Mucosa of rectum (tissue), 2 donors: ENCODE data around the gene ANTXR1.

Experiments used
- H3K27ac ChIP-seq, 2 donors: one replicate each; pipeline ENCODE4 v1.7.0; 2013; ENCODE audit warnings: inconsistent platforms in 2 of 2, low read depth in 2 of 2, low read length in 2 of 2
- H3K27me3 ChIP-seq, 2 donors: one replicate each; pipeline ENCODE4 v1.7.0; 2013; ENCODE audit warnings: low read length in 2 of 2; ENCODE audit not compliant: control insufficient read depth in 2 of 2, insufficient read depth in 2 of 2
- H3K36me3 ChIP-seq, 2 donors: one replicate each; pipeline ENCODE4 v1.7.0; 2013; ENCODE audit warnings: low read length in 2 of 2; ENCODE audit not compliant: control insufficient read depth in 2 of 2, insufficient read depth in 2 of 2
- H3K4me1 ChIP-seq, 2 donors: one replicate each; pipeline ENCODE4 v1.7.0; 2013; ENCODE audit warnings: low read length in 2 of 2, mild to moderate bottlenecking in 1 of 2; ENCODE audit not compliant: control insufficient read depth in 2 of 2, insufficient read depth in 2 of 2
- H3K4me3 ChIP-seq, 2 donors: one replicate each; pipeline ENCODE4 v1.7.0; 2013; ENCODE audit warnings: low read length in 2 of 2
- H3K9ac ChIP-seq, 2 donors: one replicate each; pipeline ENCODE4 v1.7.0; 2013; ENCODE audit warnings: low read length in 2 of 2, low read depth in 1 of 2, mild to moderate bottlenecking in 1 of 2
- H3K9me3 ChIP-seq, 2 donors: one replicate each; pipeline ENCODE4 v1.7.0; 2013; ENCODE audit warnings: low read length in 2 of 2; ENCODE audit not compliant: control insufficient read depth in 2 of 2
- donor health status: healthy.
- donor health status: Normal muscosa, but diverticular disease.

The ANTXR1 gene

GRCh38 chr2:69185807-69186206 lies 172.8 kb downstream of the ANTXR1 start:
- Histone ChIP-seq H3K9ac (no peak overlapping the region), H3K4me3 (no peak overlapping the region), H3K27me3 (no peaks in the 10 kb centered on the region), H3K9me3 (no peaks in the 10 kb centered on the region), H3K27ac (peak overlapping the region in 1 of 2 donors; percentile 15), H3K36me3 (peaks cover 3 to 4% of the 10 kb centered on the region in 2 donors), H3K4me1 (peaks cover 7 to 21% of the 10 kb centered on the region in 2 donors)

DNA sequence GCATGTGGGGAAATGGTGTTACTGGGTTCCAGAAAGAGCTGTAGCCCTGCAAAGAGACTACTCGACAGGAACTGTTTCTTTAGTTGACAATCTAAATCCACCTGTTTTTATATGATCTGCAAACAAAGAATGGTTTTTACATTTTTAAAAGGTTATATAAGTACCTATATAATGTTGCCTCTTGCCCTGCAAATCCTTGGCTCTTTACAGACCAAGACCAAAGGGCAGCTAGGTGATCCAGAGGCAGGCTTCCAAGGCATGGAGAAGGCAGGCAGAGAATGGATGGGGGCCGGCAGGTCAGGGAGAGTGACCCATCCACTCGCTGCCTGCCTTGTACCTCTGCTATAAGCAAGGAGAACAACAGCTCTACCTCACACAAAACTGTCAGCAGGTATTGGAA lies 173.6 kb downstream of the ANTXR1 start:
- no peaks in the 10 kb centered on the region for H3K9me3 ChIP-seq
- H3K36me3 ChIP-seq: peaks cover 3 to 4% of the 10 kb centered on the region in 2 donors

DNA sequence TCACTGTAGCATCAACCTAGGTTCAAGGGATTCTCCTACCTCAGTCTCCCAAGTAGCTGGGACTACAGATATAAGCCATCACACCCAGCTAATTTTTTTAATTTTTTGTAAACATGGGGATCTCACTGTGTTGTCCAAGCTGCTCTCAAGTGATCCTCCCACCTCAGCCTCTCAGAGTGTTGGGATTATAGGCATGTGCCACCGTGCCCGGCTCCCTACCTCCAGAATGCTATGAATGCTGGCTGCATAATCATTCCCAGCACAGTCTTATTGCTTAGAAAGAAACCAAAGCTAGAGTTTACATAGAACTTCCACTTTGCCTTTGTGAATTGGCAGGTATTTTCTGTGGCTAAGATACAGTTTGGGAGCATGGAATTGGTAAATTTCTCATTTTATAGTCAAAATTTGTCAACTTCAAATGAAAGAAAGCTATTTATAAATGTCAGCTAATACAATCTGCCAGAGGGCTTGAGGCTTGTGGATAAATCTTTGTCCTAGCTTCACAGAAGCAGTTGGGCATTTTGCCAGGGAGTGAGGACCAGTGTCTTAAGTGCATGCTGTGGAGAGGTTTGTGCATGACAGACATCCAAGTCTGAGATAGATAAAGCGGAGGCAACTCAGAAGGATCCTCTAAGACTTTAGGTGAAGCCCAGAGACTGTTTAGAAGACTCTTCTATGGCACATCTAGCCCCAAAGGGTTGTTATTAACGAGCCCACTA lies 175.4 kb downstream of the ANTXR1 start:
- H3K4me3 ChIP-seq: no peak overlapping the region
- no peak overlapping the region for H3K27ac ChIP-seq
- no peak overlapping the region for H3K9ac ChIP-seq
- no peaks in the 10 kb centered on the region for H3K9me3 ChIP-seq
- H3K27me3 ChIP-seq: no peaks in the 10 kb centered on the region
- H3K36me3 ChIP-seq: peaks cover 0 to 8% of the 10 kb centered on the region in 2 donors
- H3K4me1 ChIP-seq: peaks cover 7 to 25% of the 10 kb centered on the region in 2 donors

More for the DNA sequence above, 173.6 kb downstream of the ANTXR1 start:
- H3K27me3 ChIP-seq: no peaks in the 10 kb centered on the region
- H3K9ac ChIP-seq: no peak overlapping the region
- H3K27ac ChIP-seq: peak overlapping the region in 1 of 2 donors; percentile 15
- peak overlapping the region; percentile 23 to 24 for H3K4me3 ChIP-seq
- peaks cover 7 to 21% of the 10 kb centered on the region in 2 donors for H3K4me1 ChIP-seq

GRCh38 chr2:69190743-69191404 lies 177.9 kb downstream of the ANTXR1 start:
- H3K4me3 ChIP-seq: no peak overlapping the region
- H3K4me1 ChIP-seq: peaks cover 7 to 18% of the 10 kb centered on the region in 2 donors
- H3K27ac ChIP-seq: no peak overlapping the region
- peaks cover 0 to 4% of the 10 kb centered on the region in 2 donors for H3K36me3 ChIP-seq
- H3K9me3 ChIP-seq: no peaks in the 10 kb centered on the region
- no peaks in the 10 kb centered on the region for H3K27me3 ChIP-seq
- no peak overlapping the region for H3K9ac ChIP-seq

- Histone ChIP-seq H3K9ac (no peak overlapping the region), H3K27me3 (no peaks in the 10 kb centered on the region), H3K4me3 (no peak overlapping the region), H3K4me1 (peaks cover 5 to 12% of the 10 kb centered on the region in 2 donors), H3K9me3 (no peaks in the 10 kb centered on the region), H3K27ac (no peak overlapping the region), H3K36me3 (peaks cover 0 to 4% of the 10 kb centered on the region in 2 donors)
These were observed 178.7 kb downstream of the ANTXR1 start for GRCh38 chr2:69191634-69192033.

- H3K9ac ChIP-seq: no peak overlapping the region
- peaks cover 0 to 4% of the 10 kb centered on the region in 2 donors for H3K36me3 ChIP-seq
- no peaks in the 10 kb centered on the region for H3K27me3 ChIP-seq
- no peak overlapping the region for H3K4me3 ChIP-seq
- no peaks in the 10 kb centered on the region for H3K9me3 ChIP-seq
- H3K27ac ChIP-seq: no peak overlapping the region
- peaks cover 0 to 4% of the 10 kb centered on the region in 2 donors for H3K4me1 ChIP-seq
These were observed 179.4 kb downstream of the ANTXR1 start for GRCh38 chr2:69192176-69192945.

DNA sequence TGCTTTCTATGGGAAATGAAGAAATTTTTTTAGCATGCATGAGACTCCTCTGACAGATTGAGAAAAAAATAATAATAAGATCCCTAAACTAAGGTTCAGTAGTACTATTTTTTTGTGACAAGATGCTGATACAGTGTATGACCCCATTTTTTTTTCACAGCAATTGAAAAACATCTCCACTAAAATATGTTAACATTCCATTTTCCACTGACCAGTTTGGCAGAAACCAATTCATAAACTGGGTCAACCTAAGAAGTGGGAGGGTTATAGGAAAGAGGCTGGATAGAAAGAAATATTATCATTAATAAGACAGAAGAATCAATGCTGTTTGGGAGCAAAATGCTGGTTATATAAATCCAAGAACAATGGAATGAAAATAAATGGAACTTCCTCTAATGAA lies 182.7 kb downstream of the ANTXR1 start:
- Histone ChIP-seq H3K27ac (no peak overlapping the region), H3K36me3 (peaks cover 0 to 4% of the 10 kb centered on the region in 2 donors), H3K9me3 (no peaks in the 10 kb centered on the region), H3K4me1 (peaks cover 0 to 4% of the 10 kb centered on the region in 2 donors), H3K27me3 (no peaks in the 10 kb centered on the region), H3K4me3 (no peak overlapping the region), H3K9ac (no peak overlapping the region)

DNA sequence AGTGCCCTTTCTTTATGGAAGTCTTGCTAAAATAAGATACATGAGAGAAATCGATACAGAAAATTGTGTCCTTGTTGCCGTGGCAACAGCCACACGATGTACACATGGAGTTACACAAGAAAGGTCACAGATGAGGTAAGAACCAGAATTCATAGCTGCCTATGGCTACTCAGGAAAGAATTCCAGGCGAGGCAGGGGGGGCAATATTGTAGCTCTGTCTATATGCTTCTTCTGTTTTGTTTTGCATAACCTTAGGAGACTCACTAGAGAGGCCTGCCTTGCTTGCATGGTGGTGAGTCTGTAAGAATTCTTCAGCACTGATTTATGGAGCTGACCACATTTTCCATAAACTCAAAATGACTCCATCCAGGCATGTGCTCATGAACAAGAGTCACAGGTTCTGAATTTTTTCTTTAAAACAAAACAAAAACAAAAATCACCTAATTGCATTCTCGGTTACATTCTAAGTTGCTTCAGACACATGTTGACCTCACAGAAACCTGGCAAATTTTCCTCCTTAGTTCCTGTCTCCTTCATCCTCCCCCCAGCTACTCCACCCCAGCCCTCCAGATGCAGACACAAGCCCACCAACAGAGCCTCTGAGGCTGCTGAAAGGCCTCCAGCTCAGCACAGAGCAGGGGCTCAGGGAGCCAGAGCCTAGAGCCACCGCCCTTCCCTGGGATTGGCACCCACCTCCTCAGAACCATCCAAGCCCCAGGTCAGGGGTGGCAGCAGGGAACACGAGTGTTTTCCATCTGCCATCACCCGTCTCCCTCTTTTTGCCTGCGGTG lies 183.5 kb downstream of the ANTXR1 start:
- H3K36me3 ChIP-seq: peaks cover 0 to 4% of the 10 kb centered on the region in 2 donors
- no peak overlapping the region for H3K9ac ChIP-seq
- peaks cover 0 to 4% of the 10 kb centered on the region in 2 donors for H3K4me1 ChIP-seq
- H3K27me3 ChIP-seq: no peaks in the 10 kb centered on the region
- H3K27ac ChIP-seq: no peak overlapping the region
- no peak overlapping the region for H3K4me3 ChIP-seq
- H3K9me3 ChIP-seq: no peaks in the 10 kb centered on the region

DNA sequence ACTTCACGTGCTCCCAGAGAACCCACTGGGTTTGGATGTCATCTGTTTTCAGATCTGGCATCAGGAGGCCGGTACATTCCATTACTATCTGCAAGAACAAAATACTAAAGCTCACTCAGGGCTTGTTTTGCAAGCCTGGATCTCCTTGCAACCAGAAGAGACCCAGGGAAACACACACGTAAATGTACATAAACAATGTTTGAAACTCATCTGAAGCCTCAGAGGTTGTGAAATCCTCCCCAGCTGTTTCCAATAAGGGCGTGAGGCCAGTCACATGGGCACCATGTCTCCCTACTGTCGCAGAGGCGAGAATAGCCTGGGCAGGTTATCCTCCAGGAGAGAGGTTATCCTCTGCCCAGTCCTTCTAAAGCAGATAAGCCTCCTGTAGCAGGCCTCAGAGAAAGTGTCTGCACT lies 187.1 kb downstream of the ANTXR1 start:
- no peak overlapping the region for H3K9ac ChIP-seq
- no peaks in the 10 kb centered on the region for H3K9me3 ChIP-seq
- peak overlapping the region; percentile 28 to 31 for H3K27ac ChIP-seq
- no peak overlapping the region for H3K4me3 ChIP-seq
- H3K4me1 ChIP-seq: no peaks in the 10 kb centered on the region
- no peaks in the 10 kb centered on the region for H3K27me3 ChIP-seq
- H3K36me3 ChIP-seq: no peaks in the 10 kb centered on the region
